Astrocyte (in vitro differentiated cells and primary cell): ENCODE results near the gene DAZAP1. TPM values are rescaled to one million over a fixed set of nuclear protein-coding genes. Genes with fewer than 3 reads are reported as not detected.

Experiments used
- DNase-seq: peaks from one replicate; pipeline ENCODE4 v3.0.0-alpha.2; 2010; ENCODE audit warnings: low read depth
- FAIRE-seq: peaks from 2 replicates; lab custom pipeline; 2011; peaks lifted over from hg19 to GRCh38; lab: Jason Lieb, UNC
- H2AFZ ChIP-seq: 2 replicates; pipeline ENCODE4 v1.6.0; 2012; ENCODE audit warnings: low read depth, low read length, inconsistent platforms
- H3K27ac ChIP-seq: 2 replicates; pipeline ENCODE4 v1.5.1; 2011; ENCODE audit warnings: low read depth, low read length, inconsistent platforms
- H3K27me3 ChIP-seq: 2 replicates; pipeline ENCODE4 v1.6.0; 2011; ENCODE audit warnings: low read length, inconsistent platforms; ENCODE audit not compliant: insufficient read depth
- H3K36me3 ChIP-seq: 2 replicates; pipeline ENCODE4 v1.5.1; 2011; ENCODE audit warnings: low read length, inconsistent platforms; ENCODE audit not compliant: insufficient read depth
- H3K4me1 ChIP-seq: 2 replicates; pipeline ENCODE4 v1.5.1; 2011; ENCODE audit warnings: low read length, inconsistent platforms; ENCODE audit not compliant: insufficient read depth
- H3K4me2 ChIP-seq: 2 replicates; pipeline ENCODE4 v1.6.0; 2012; ENCODE audit warnings: low read length, inconsistent platforms
- H3K4me3 ChIP-seq: 2 replicates; pipeline ENCODE4 v1.5.1; 2011; ENCODE audit warnings: low read depth, mild to moderate bottlenecking, low read length, inconsistent platforms; ENCODE audit not compliant: insufficient read depth
- H3K79me2 ChIP-seq: 2 replicates; pipeline ENCODE4 v1.6.0; 2012; ENCODE audit warnings: mild to moderate bottlenecking, low read length, inconsistent platforms; ENCODE audit not compliant: insufficient read depth
- H3K9ac ChIP-seq: 2 replicates; pipeline ENCODE4 v1.6.0; 2012; ENCODE audit warnings: mild to moderate bottlenecking, low read length, inconsistent platforms
- H3K9me3 ChIP-seq: 2 replicates; pipeline ENCODE4 v1.5.1; 2012; ENCODE audit warnings: low read depth, mild to moderate bottlenecking, low read length, inconsistent platforms; ENCODE audit not compliant: insufficient read depth
- H4K20me1 ChIP-seq: 2 replicates; pipeline ENCODE4 v1.6.0; 2012; ENCODE audit warnings: low read length, inconsistent platforms; ENCODE audit not compliant: insufficient read depth
- H3K27ac Mint-ChIP-seq: one replicate; pipeline ENCODE4 v1.8.0; 2021; ENCODE audit warnings: mild to moderate bottlenecking, mixed read lengths; ENCODE audit not compliant: unreplicated experiment
- H3K27me3 Mint-ChIP-seq: one replicate; pipeline ENCODE4 v1.8.0; 2021; ENCODE audit warnings: low read depth, mixed read lengths; ENCODE audit not compliant: unreplicated experiment
- H3K36me3 Mint-ChIP-seq: one replicate; pipeline ENCODE4 v1.8.0; 2021; ENCODE audit warnings: low read depth, mixed read lengths; ENCODE audit not compliant: unreplicated experiment
- H3K4me1 Mint-ChIP-seq: one replicate; pipeline ENCODE4 v1.8.0; 2021; ENCODE audit warnings: low read depth, mixed read lengths; ENCODE audit not compliant: unreplicated experiment
- H3K4me3 Mint-ChIP-seq: one replicate; pipeline ENCODE4 v1.8.0; 2021; ENCODE audit warnings: mild to moderate bottlenecking, moderate library complexity, mixed read lengths; ENCODE audit not compliant: unreplicated experiment
- H3K9me3 Mint-ChIP-seq: one replicate; pipeline ENCODE4 v1.8.0; 2021; ENCODE audit warnings: mild to moderate bottlenecking, mixed read lengths; ENCODE audit not compliant: unreplicated experiment
- EZH2 ChIP-seq: IDR thresholded peaks from 2 replicates; pipeline ENCODE4 v1.6.1; 2012; ENCODE audit warnings: mild to moderate bottlenecking, low read length, inconsistent platforms; ENCODE audit not compliant: insufficient read depth
- total RNA-seq: library from RNA; stranded (reverse); gene quantifications from 2 replicates; pipeline ENCODE4 v1.2.1, GENCODE V29; 2021
- TF ChIP-seq, protein P1 (sequence below): IDR thresholded peaks from 2 replicates; pipeline ENCODE4 v1.5.1; 2011; ENCODE audit warnings: low read depth, mild to moderate bottlenecking, inconsistent platforms, low read length, moderate library complexity; ENCODE audit not compliant: insufficient read depth

Gene DAZAP1
- total RNA-seq, 1 donor from 2014 or later = 108 TPM

- Mint-ChIP-seq H3K4me1 (peaks cover 35% of the 10 kb centered on the region), H3K36me3 (peaks cover 4% of the 10 kb centered on the region), H3K4me3 (peak overlapping the region; percentile 97), H3K9me3 (no peaks in the 10 kb centered on the region), H3K27ac (peak overlapping the region; percentile 96), H3K27me3 (no peaks in the 10 kb centered on the region)
- Histone ChIP-seq H3K4me1 (peaks cover 43% of the 10 kb centered on the region), H3K9ac (peak overlapping the region; percentile 93), H3K36me3 (peaks cover 7% of the 10 kb centered on the region), H3K27me3 (no peaks in the 10 kb centered on the region), H4K20me1 (peaks cover 59% of the 10 kb centered on the region), H2AFZ (no peak overlapping the region), H3K27ac (peak overlapping the region; percentile 87), H3K4me2 (peak overlapping the region; percentile 96), H3K9me3 (no peaks in the 10 kb centered on the region), H3K79me2 (peaks cover 68% of the 10 kb centered on the region), H3K4me3 (peak overlapping the region; percentile 84)
- DNase-seq (no peak), FAIRE-seq (no peak)
- TF ChIP-seq, protein P1, sequence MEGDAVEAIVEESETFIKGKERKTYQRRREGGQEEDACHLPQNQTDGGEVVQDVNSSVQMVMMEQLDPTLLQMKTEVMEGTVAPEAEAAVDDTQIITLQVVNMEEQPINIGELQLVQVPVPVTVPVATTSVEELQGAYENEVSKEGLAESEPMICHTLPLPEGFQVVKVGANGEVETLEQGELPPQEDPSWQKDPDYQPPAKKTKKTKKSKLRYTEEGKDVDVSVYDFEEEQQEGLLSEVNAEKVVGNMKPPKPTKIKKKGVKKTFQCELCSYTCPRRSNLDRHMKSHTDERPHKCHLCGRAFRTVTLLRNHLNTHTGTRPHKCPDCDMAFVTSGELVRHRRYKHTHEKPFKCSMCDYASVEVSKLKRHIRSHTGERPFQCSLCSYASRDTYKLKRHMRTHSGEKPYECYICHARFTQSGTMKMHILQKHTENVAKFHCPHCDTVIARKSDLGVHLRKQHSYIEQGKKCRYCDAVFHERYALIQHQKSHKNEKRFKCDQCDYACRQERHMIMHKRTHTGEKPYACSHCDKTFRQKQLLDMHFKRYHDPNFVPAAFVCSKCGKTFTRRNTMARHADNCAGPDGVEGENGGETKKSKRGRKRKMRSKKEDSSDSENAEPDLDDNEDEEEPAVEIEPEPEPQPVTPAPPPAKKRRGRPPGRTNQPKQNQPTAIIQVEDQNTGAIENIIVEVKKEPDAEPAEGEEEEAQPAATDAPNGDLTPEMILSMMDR = no peak
- TF ChIP-seq EZH2 = no peak
Observed at GRCh38 chr19:1409204-1410005, 2.0 kb downstream of the DAZAP1 start.

DNA sequence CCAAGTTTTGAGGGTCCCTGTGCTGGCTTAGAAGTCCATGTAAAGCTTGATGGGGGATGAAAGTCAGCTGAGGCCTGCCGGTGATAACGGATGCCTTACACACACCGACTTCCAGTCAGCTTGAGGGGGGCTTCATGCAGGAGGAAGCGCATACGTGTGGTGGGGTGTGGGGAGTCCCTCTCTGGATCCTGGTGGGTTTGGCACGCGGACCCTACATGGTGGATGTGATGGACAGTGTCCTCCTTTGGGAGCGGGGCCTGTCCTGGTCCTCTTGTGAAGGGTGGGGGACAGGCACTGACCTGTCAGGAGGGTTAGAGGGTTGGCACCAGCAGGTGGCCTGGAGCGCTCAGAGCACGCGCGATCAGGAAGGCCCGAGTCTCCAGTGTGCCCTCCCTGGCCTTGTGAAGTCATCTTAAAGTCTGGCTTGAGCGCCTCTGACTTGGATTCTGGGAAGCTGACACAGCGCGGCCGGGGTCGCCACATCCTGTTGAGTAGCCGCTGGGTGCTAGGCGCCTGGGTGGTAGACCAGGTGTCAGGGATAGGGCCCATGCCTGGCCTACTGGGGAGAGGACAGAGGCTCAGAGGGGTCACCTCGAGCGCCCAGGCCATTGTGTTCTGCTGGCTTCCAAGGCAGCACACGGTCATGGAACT, 2.9 kb downstream of the DAZAP1 start:
- H3K9me3 Mint-ChIP-seq = no peaks in the 10 kb centered on the region
- Histone ChIP-seq H3K9me3 (no peaks in the 10 kb centered on the region), H4K20me1 (peaks cover 66% of the 10 kb centered on the region), H3K27me3 (no peaks in the 10 kb centered on the region), H3K4me3 (peak overlapping the region; percentile 84), H3K79me2 (peaks cover 77% of the 10 kb centered on the region), H3K27ac (peak overlapping the region; percentile 36), H3K4me2 (peak overlapping the region; percentile 96), H3K9ac (peak overlapping the region; percentile 93), H2AFZ (no peak overlapping the region), H3K36me3 (peaks cover 7% of the 10 kb centered on the region), H3K4me1 (peaks cover 49% of the 10 kb centered on the region)
- TF ChIP-seq, protein P1 = no peak
- no peak for TF ChIP-seq EZH2
- H3K4me1 Mint-ChIP-seq = peaks cover 39% of the 10 kb centered on the region
- FAIRE-seq (no peak), DNase-seq (peak; percentile 65)
- peak overlapping the region; percentile 97 for H3K4me3 Mint-ChIP-seq
- peak overlapping the region; percentile 9 for H3K27ac Mint-ChIP-seq
- peaks cover 4% of the 10 kb centered on the region for H3K36me3 Mint-ChIP-seq
- no peaks in the 10 kb centered on the region for H3K27me3 Mint-ChIP-seq
